ENCODE results near the gene CBX8. TPM values are rescaled to one million over a fixed set of nuclear protein-coding genes. Genes with fewer than 3 reads are reported as not detected.

Gene CBX8
- total and polyA plus RNA-seq, 2 of the 13 experiments (the other 11 are each of a cell fraction or from before 2014, with no cell fraction given): 0.34 to 12.6 TPM

- TF ChIP-seq SNAPC5 (CRISPR knock-in tag; IDR thresholded peaks at IDR 0.05; ENCODE audit: borderline replicate concordance): 0 out of 2 replicates have a peak, but pooled peaks have one; percentile 53
- no peak for TF ChIP-seq TBX3 (IDR thresholded peaks at IDR 0.05; ENCODE audit: borderline replicate concordance)
- TF ChIP-seq DPF2 (CRISPR knock-in tag; IDR thresholded peaks at IDR 0.05; ENCODE audit: borderline replicate concordance, low read depth): peak; percentile 96
- no peak for TF ChIP-seq ZNF552 (CRISPR knock-in tag; IDR thresholded peaks at IDR 0.05; ENCODE audit: borderline replicate concordance)
- 0 out of 2 replicates have a peak, but pooled peaks have one; percentile 72 for TF ChIP-seq AKNA (CRISPR knock-in tag; IDR thresholded peaks at IDR 0.05; ENCODE audit: borderline replicate concordance)
- peak; percentile 89; the same call in 1 of the 2 replicates for TF ChIP-seq KDM3A (CRISPR knock-in tag; IDR thresholded peaks at IDR 0.05; ENCODE audit: low read depth)
- peak; percentile 94 for TF ChIP-seq TFDP2 (CRISPR knock-in tag; IDR thresholded peaks at IDR 0.05)
- peak; percentile 67; the same call in 1 of the 2 replicates for TF ChIP-seq PRDM10 (CRISPR knock-in tag; IDR thresholded peaks at IDR 0.05; ENCODE audit: low read depth)
- no peak for TF ChIP-seq HNRNPH1 (optimal IDR thresholded peaks at IDR 0.05; ENCODE audit: low read depth, low read length)
- no peak for TF ChIP-seq CBX2 (IDR thresholded peaks at IDR 0.05; ENCODE audit: low read depth, low read length)
- no peak for TF ChIP-seq CBX2 (CRISPR knock-in tag; IDR thresholded peaks at IDR 0.05; ENCODE audit: low read depth)
- peak; percentile 46; the same call in 1 of the 2 replicates for TF ChIP-seq NFYC (CRISPR knock-in tag; IDR thresholded peaks at IDR 0.05)
- no peak for TF ChIP-seq SRSF9 (IDR thresholded peaks at IDR 0.05; ENCODE audit: borderline replicate concordance, insufficient read depth, low read depth, low read length, poor library complexity, severe bottlenecking)
- peak in 1 of 2 experiments; percentile 91; a peak in 2 of 4 replicates for TF ChIP-seq EP300 (IDR thresholded peaks at IDR 0.05; ENCODE audit: low read depth in 2 of 2, low read length in 2 of 2)
- TF ChIP-seq EP300 (CRISPR knock-in tag; IDR thresholded peaks at IDR 0.05; ENCODE audit: borderline replicate concordance): peak; percentile 67
- TF ChIP-seq HNRNPK (IDR thresholded peaks at IDR 0.05; ENCODE audit: low read depth, low read length, poor library complexity, severe bottlenecking): no peak
- TF ChIP-seq ZNF747 (CRISPR knock-in tag; IDR thresholded peaks at IDR 0.05; ENCODE audit: borderline replicate concordance): peak; percentile 58; the same call in 1 of the 2 replicates
These were observed 25.8 kb upstream of the CBX8 start (continued) for GRCh38 chr17:79822583-79823124.

Data from HepG2 (cell line).